ENCODE results near the gene KRTDAP.

The KRTDAP gene

GRCh38 chr19:35490364-35490763, at the start of gene KRTDAP:
Gene KRTDAP (minus strand): TSS chr19:35490464. CDS start chr19:35490442, 22 bp downstream.
- FAIRE-seq = no peak

- no peak for FAIRE-seq
These were observed 49.6 kb upstream of the KRTDAP start for GRCh38 chr19:35539850-35540249.

- no peak for FAIRE-seq
These were observed 49.0 kb upstream of the KRTDAP start for GRCh38 chr19:35539314-35539713.

- FAIRE-seq = no peak
These were observed 44.7 kb upstream of the KRTDAP start for GRCh38 chr19:35534803-35535480.

GRCh38 chr19:35533822-35534392, 43.6 kb upstream of the KRTDAP start:
- no peak for FAIRE-seq

- FAIRE-seq = no peak
These were observed 43.0 kb upstream of the KRTDAP start, which contains the start of gene GAPDHS for GRCh38 chr19:35533201-35533821. Gene GAPDHS (plus strand): TSS chr19:35533456. CDS start chr19:35533528, 72 bp downstream.

- no peak for FAIRE-seq
These were observed 41.0 kb upstream of the KRTDAP start for GRCh38 chr19:35531291-35531690.

- FAIRE-seq = no peak
These were observed 39.3 kb upstream of the KRTDAP start for GRCh38 chr19:35529241-35530218.

- FAIRE-seq = no peak
These were observed 38.2 kb upstream of the KRTDAP start, which contains the start of gene SBSN for GRCh38 chr19:35528218-35529038. Gene SBSN (minus strand): TSS chr19:35528311. CDS start chr19:35528281, 30 bp downstream.

GRCh38 chr19:35525873-35526272, 35.6 kb upstream of the KRTDAP start:
- no peak for FAIRE-seq

GRCh38 chr19:35524181-35524837, 34.0 kb upstream of the KRTDAP start:
- no peak for FAIRE-seq

GRCh38 chr19:35522745-35523327, 32.6 kb upstream of the KRTDAP start:
- FAIRE-seq = no peak

- FAIRE-seq = no peak
These were observed 31.0 kb upstream of the KRTDAP start for GRCh38 chr19:35521124-35521743.

- no peak for FAIRE-seq
These were observed 29.0 kb upstream of the KRTDAP start for GRCh38 chr19:35519291-35519690.

- no peak for FAIRE-seq
These were observed 28.0 kb upstream of the KRTDAP start for GRCh38 chr19:35518313-35518712.

- no peak for FAIRE-seq
These were observed 27.1 kb upstream of the KRTDAP start for GRCh38 chr19:35517342-35517741.

GRCh38 chr19:35516310-35516709, 26.0 kb upstream of the KRTDAP start:
- FAIRE-seq = no peak

- no peak for FAIRE-seq
These were observed 24.1 kb upstream of the KRTDAP start for GRCh38 chr19:35514282-35514809.

- no peak for FAIRE-seq
These were observed 23.5 kb upstream of the KRTDAP start, which contains the start of gene DMKN for GRCh38 chr19:35513628-35514281. Gene DMKN (minus strand): TSS chr19:35513649. CDS start chr19:35513475, 174 bp downstream.
